Urinary bladder (tissue), 4 donors: Measurements from ENCODE around the gene ADAM12. TPM values are rescaled to one million over a fixed set of nuclear protein-coding genes. Genes with fewer than 3 reads are reported as not detected.

Experiments used
- DNase-seq: peaks from one replicate; pipeline ENCODE4 v3.0.0-alpha.2; 2015; ENCODE audit errors: extremely low spot score
- H3K27ac ChIP-seq: one replicate; pipeline ENCODE4 v1.5.1; 2013; ENCODE audit warnings: low read depth, mild to moderate bottlenecking, moderate library complexity
- H3K36me3 ChIP-seq: one replicate; pipeline ENCODE4 v1.6.1; 2013; ENCODE audit warnings: mild to moderate bottlenecking, moderate library complexity; ENCODE audit not compliant: insufficient read depth
- H3K4me1 ChIP-seq: one replicate; pipeline ENCODE4 v1.6.1; 2013; ENCODE audit warnings: mild to moderate bottlenecking, moderate library complexity; ENCODE audit not compliant: insufficient read depth
- H3K4me3 ChIP-seq: one replicate; pipeline ENCODE4 v1.5.1; 2013; ENCODE audit warnings: low read depth, low read length
- WGBS: extraction: QIAGEN DNeasy Blood & Tissue Kit; methylation state at CpG from one replicate; pipeline ENCODE4 v1.1.7; 2013; 5-methylcytosine and 5-hydroxymethylcytosine counted together
- polyA plus RNA-seq: library from polyadenylated mRNA; stranded (reverse); fragments of 200-250 nt; gene quantifications from one replicate; pipeline ENCODE4 v1.2.3, GENCODE V29; 2013
- total RNA-seq: library from RNA; depleted of rRNA; stranded (reverse); fragments of >200 nt; gene quantifications from one replicate; pipeline ENCODE4 v1.2.3, GENCODE V29; 2014
- donor health status: healthy with polysubstance abuse.
- donor health status: healthy.

The ADAM12 gene
- total and polyA plus RNA-seq, 2 donors: 2.1 to 95.0 TPM

- no peaks in the 10 kb centered on the region for H3K36me3 ChIP-seq
- H3K4me1 ChIP-seq: no peaks in the 10 kb centered on the region
- no peak overlapping the region for H3K27ac ChIP-seq
- DNase-seq: no peak
- no peak overlapping the region for H3K4me3 ChIP-seq
- 72% methylated on average over 2 of the region's 2 CpGs for WGBS
Measured at GRCh38 chr10:126341491-126341890, 46.8 kb downstream of the ADAM12 start.

- no peaks in the 10 kb centered on the region for H3K36me3 ChIP-seq
- no peaks in the 10 kb centered on the region for H3K4me1 ChIP-seq
- H3K27ac ChIP-seq: no peak overlapping the region
- DNase-seq: no peak
- 94% methylated on average over 1 of the region's 1 CpG for WGBS
- H3K4me3 ChIP-seq: no peak overlapping the region
Measured at GRCh38 chr10:126337251-126337810, 50.9 kb downstream of the ADAM12 start.

DNA sequence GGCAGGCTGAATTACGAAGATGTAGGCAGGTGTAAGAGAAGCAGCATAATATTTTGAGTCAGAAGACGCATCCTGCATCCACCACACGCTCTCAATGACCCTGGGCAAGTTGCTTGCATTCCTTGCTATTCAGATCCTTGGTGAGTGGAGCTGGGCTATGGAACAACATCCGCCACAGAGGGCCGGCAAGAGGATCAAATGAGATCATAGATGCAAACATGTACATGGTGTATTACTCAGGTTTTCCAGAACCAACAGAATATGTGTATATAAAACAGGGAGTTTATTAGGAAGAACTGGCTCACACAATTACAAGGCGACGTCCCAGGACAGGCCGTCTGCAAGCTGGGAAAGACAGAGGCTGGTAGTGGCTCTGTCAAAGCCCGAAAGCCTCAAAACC, 51.5 kb downstream of the ADAM12 start:
- no peaks in the 10 kb centered on the region for H3K36me3 ChIP-seq
- no peak overlapping the region for H3K27ac ChIP-seq
- H3K4me3 ChIP-seq: no peak overlapping the region
- no peaks in the 10 kb centered on the region for H3K4me1 ChIP-seq
- DNase-seq: no peak
- 64% methylated on average over 9 of the region's 9 CpGs for WGBS

DNA sequence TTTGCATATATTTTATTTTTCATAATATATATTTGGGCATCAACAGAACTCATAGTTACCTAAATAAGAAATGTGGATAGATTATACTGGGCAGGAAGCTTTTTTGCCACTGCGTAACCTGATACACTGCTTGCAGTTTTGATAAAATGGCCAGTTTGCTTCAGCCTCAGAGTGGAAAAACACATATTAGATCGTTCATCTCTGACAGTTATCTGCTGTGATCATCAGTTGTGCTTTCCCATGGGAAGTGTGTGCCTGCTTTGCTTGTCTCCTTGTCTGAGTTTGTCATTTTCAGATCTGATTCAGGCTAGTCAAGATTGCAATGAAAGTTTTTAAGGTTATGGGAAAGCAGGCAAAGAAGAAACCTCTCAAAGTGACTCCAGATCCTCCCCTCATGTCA, 54.0 kb downstream of the ADAM12 start:
- H3K4me3 ChIP-seq: no peak overlapping the region
- no peak overlapping the region for H3K27ac ChIP-seq
- 56% methylated on average over 2 of the region's 2 CpGs for WGBS
- H3K4me1 ChIP-seq: no peaks in the 10 kb centered on the region
- DNase-seq: no peak
- no peaks in the 10 kb centered on the region for H3K36me3 ChIP-seq

DNA sequence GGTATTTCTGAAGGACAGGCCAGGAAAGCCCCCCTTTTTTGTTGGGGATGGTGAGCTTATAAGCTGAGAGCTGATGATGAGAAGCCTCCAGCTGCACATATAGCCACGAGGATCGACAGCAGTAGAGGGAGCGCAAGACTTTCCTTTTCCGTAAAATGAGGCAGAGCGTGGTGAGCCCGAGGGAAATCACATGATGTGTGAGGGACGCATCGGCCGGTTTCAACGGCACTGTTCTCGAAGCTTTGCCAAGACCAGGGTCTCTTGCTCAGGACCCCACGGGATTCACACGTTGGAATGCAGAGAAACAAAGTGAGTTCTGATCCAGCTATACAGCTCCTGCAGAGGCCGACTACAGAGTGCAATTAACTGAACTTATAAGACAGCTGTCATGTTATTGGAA, 55.7 kb downstream of the ADAM12 start:
- no peaks in the 10 kb centered on the region for H3K4me1 ChIP-seq
- H3K27ac ChIP-seq: no peak overlapping the region
- no peak for DNase-seq
- H3K36me3 ChIP-seq: no peaks in the 10 kb centered on the region
- no peak overlapping the region for H3K4me3 ChIP-seq
- 96% methylated on average over 14 of the region's 14 CpGs for WGBS

DNA sequence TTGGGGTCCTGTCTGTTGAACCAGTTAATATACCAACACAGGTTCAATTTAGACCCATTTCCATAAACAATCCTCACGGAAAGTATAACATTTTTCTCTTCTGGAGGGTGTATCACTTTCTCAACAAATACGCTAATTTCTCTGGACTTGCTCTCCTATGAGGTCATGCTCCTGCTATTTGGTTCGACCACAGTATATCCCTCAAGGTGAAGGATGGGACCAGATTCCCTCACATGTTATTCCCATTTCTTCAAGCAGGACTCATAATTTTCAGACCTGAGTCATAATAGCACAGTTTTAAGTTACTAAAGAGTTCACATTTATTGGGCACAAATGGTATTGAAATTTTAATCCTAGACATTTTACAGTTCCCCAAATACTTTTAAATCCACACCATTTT, 57.2 kb downstream of the ADAM12 start:
- no peak overlapping the region for H3K4me3 ChIP-seq
- H3K4me1 ChIP-seq: no peaks in the 10 kb centered on the region
- no peak for DNase-seq
- H3K27ac ChIP-seq: no peak overlapping the region
- 90% methylated on average over 3 of the region's 3 CpGs for WGBS
- no peaks in the 10 kb centered on the region for H3K36me3 ChIP-seq

- DNase-seq: no peak
- Histone ChIP-seq H3K4me3 (no peak overlapping the region), H3K4me1 (no peaks in the 10 kb centered on the region), H3K36me3 (no peaks in the 10 kb centered on the region), H3K27ac (no peak overlapping the region)
- 95% methylated on average over 6 of the region's 6 CpGs for WGBS
Measured at GRCh38 chr10:126324826-126325225, 63.5 kb downstream of the ADAM12 start.

DNA sequence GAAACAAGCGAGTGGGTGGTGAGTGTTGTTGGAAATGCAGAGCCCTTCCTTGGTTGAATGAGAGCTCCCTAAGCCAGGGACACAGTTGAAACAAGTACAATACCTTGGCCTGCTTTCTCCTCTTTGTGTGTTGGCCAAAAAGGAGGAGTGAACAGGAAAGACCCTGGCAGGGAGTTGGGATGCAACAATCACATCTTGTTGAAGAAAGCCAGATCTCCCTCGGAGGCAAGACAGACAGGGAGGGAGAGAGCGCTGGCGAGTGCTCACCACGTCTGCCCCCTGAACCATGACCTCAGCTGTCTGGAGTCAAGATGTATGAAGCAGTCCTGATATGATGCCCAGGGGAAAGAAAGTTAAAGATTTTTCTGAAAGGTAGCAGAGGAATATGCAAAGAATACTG, 66.8 kb downstream of the ADAM12 start:
- H3K36me3 ChIP-seq: no peaks in the 10 kb centered on the region
- H3K4me3 ChIP-seq: no peak overlapping the region
- H3K27ac ChIP-seq: no peak overlapping the region
- DNase-seq: no peak
- 51% methylated on average over 5 of the region's 5 CpGs for WGBS
- H3K4me1 ChIP-seq: no peaks in the 10 kb centered on the region

GRCh38 chr10:126317751-126318150, 70.5 kb downstream of the ADAM12 start:
- H3K36me3 ChIP-seq: no peaks in the 10 kb centered on the region
- WGBS: 89% methylated on average over 3 of the region's 3 CpGs
- no peak overlapping the region for H3K27ac ChIP-seq
- no peak overlapping the region for H3K4me3 ChIP-seq
- DNase-seq: no peak
- no peaks in the 10 kb centered on the region for H3K4me1 ChIP-seq

DNA sequence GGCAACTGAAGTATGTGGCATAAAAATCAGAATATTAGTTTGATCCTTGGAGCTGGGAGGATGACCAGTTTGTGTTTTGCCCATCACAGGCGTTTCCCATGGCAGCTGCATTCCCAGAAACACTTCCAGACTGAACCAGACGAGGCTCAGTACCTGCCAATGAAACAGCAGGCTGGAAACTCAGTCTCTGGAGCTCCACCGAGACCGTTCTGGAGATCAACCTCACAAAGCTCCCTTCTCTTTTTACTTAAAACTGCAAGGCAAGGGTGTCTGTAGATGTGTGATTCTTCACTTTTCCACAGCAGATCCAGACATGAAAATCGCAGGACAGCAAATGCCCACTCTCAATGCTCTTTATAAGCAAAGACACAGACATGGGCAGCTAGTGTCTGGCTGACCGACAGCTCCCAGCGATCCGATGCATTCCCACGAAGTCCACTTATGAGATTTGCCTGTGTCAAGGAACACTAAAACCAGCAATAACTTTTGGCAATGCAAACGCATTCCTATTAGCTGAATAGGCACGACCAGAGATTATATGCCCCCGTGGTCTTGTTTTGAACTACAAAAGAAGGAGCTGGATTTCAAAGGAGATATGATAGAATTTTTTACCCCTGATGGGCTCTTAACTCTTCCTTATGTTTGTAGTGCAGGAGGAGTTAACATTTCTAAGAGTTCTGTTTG, 72.6 kb downstream of the ADAM12 start:
- H3K4me1 ChIP-seq: no peaks in the 10 kb centered on the region
- no peak overlapping the region for H3K4me3 ChIP-seq
- no peak overlapping the region for H3K27ac ChIP-seq
- DNase-seq: no peak
- WGBS: 26% methylated on average over 12 of the region's 12 CpGs
- H3K36me3 ChIP-seq: no peaks in the 10 kb centered on the region

DNA sequence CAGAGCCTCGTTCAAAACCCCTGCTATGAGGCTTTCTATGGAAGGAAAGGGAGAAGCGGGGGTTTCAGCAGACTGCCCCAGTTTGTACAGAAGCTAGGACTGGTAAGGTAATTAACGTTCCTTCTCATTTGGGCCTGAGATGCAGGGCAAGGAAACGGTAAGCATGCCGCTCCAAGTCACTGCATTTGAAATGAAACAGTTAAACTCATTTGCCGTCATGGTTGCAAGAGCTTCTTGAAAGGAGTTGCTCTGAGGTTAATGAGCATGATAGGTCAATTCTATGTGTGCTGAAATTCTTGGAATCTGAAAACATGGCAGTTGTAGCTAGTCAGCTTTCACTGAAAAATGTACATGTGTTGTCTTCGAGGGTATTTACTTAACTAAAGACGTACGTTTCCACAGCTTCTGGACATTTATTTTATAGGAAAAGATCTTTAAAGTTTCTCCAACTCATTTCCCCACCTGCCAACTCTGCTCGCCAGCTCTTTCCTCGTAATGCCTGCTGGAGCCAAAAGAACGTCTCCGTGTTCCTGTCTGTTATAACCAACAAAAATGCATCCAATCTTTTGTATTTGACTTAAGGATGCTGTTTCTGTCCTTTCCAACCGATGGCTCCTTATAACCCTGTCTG, 73.3 kb downstream of the ADAM12 start:
- WGBS: 65% methylated on average over 14 of the region's 14 CpGs
- Histone ChIP-seq H3K36me3 (no peaks in the 10 kb centered on the region), H3K4me1 (no peaks in the 10 kb centered on the region), H3K4me3 (no peak overlapping the region), H3K27ac (no peak overlapping the region)
- no peak for DNase-seq

- 97% methylated on average over 9 of the region's 9 CpGs for WGBS
- H3K36me3 ChIP-seq: no peaks in the 10 kb centered on the region
Measured at GRCh38 chr10:126312167-126312566, 76.1 kb downstream of the ADAM12 start.

GRCh38 chr10:126309228-126309883, 78.9 kb downstream of the ADAM12 start:
- H3K4me3 ChIP-seq: no peak overlapping the region
- no peak overlapping the region for H3K27ac ChIP-seq
- no peaks in the 10 kb centered on the region for H3K4me1 ChIP-seq
- 92% methylated on average over 3 of the region's 3 CpGs for WGBS
- H3K36me3 ChIP-seq: no peaks in the 10 kb centered on the region
- DNase-seq: no peak

More at GRCh38 chr10:126312167-126312566, 76.1 kb downstream of the ADAM12 start:
- H3K4me3 ChIP-seq: no peak overlapping the region
- no peaks in the 10 kb centered on the region for H3K4me1 ChIP-seq
- H3K27ac ChIP-seq: no peak overlapping the region
- no peak for DNase-seq
